ENCODE data around the gene SARM1.

Gene SARM1

GRCh38 chr17:28443901-28444638 is 72.6 kb downstream of the SARM1 start:
- H3K4me2 ChIP-seq (ENCODE audit: low read length) = no peak overlapping the region
- H3K36me3 ChIP-seq (replicated peaks; ENCODE audit: low read depth, low read length) = no peaks in the 10 kb centered on the region
- H3K79me2 ChIP-seq (ENCODE audit: low read length) = no peaks in the 10 kb centered on the region
- H2AFZ ChIP-seq (ENCODE audit: low read depth, low read length) = no peak overlapping the region
- TF ChIP-seq EZH2phosphoT487 (IDR thresholded peaks at IDR 0.05; ENCODE audit: low read depth) (no peak), CTCF (IDR thresholded peaks at IDR 0.05; ENCODE audit: low read depth, low read length) (no peak)
- no peaks in the 10 kb centered on the region for H4K20me1 ChIP-seq (ENCODE audit: insufficient read depth, low read length)
- H3K27me3 ChIP-seq (ENCODE audit: low read depth, low read length) = peaks cover 9% of the 10 kb centered on the region; the same call in 1 of the 2 replicates
- H3K9ac ChIP-seq (ENCODE audit: low read length) = no peak overlapping the region
- no peaks in the 10 kb centered on the region for H3K4me1 ChIP-seq (ENCODE audit: low read length)
- no peak overlapping the region for H3K27ac ChIP-seq (ENCODE audit: low read length)
- H3K9me3 ChIP-seq (ENCODE audit: insufficient read depth, low read length) = 0 out of 2 replicates have a peak, but pooled peaks cover 4% of the 10 kb centered on the region
- H3K4me3 ChIP-seq (ENCODE audit: low read length) = no peak overlapping the region

- no peaks in the 10 kb centered on the region for H3K79me2 ChIP-seq (ENCODE audit: low read length)
- no peaks in the 10 kb centered on the region for H3K4me1 ChIP-seq (ENCODE audit: low read length)
- no peak overlapping the region for H3K4me3 ChIP-seq (ENCODE audit: low read length)
- TF ChIP-seq EZH2phosphoT487 (IDR thresholded peaks at IDR 0.05; ENCODE audit: low read depth) (no peak), CTCF (IDR thresholded peaks at IDR 0.05; ENCODE audit: low read depth, low read length) (no peak)
- H3K36me3 ChIP-seq (replicated peaks; ENCODE audit: low read depth, low read length) = no peaks in the 10 kb centered on the region
- H3K9ac ChIP-seq (ENCODE audit: low read length) = no peak overlapping the region
- H4K20me1 ChIP-seq (ENCODE audit: insufficient read depth, low read length) = no peaks in the 10 kb centered on the region
- peaks cover 11% of the 10 kb centered on the region; the same call in 1 of the 2 replicates for H3K27me3 ChIP-seq (ENCODE audit: low read depth, low read length)
- 0 out of 2 replicates have a peak, but pooled peaks cover 4% of the 10 kb centered on the region for H3K9me3 ChIP-seq (ENCODE audit: insufficient read depth, low read length)
- no peak overlapping the region for H2AFZ ChIP-seq (ENCODE audit: low read depth, low read length)
- H3K4me2 ChIP-seq (ENCODE audit: low read length) = no peak overlapping the region
- H3K27ac ChIP-seq (ENCODE audit: low read length) = no peak overlapping the region
Observed at GRCh38 chr17:28446716-28447395, 75.4 kb downstream of the SARM1 start.

GRCh38 chr17:28447396-28447760 is 75.9 kb downstream of the SARM1 start:
- Histone ChIP-seq H3K79me2 (ENCODE audit: low read length) (no peaks in the 10 kb centered on the region), H3K27ac (ENCODE audit: low read length) (no peak overlapping the region), H3K4me2 (ENCODE audit: low read length) (no peak overlapping the region), H3K9ac (ENCODE audit: low read length) (no peak overlapping the region), H3K36me3 (replicated peaks; ENCODE audit: low read depth, low read length) (no peaks in the 10 kb centered on the region), H3K27me3 (ENCODE audit: low read depth, low read length) (peaks cover 11% of the 10 kb centered on the region; the same call in 1 of the 2 replicates), H3K4me1 (ENCODE audit: low read length) (no peaks in the 10 kb centered on the region), H3K9me3 (ENCODE audit: insufficient read depth, low read length) (0 out of 2 replicates have a peak, but pooled peaks cover 4% of the 10 kb centered on the region), H2AFZ (ENCODE audit: low read depth, low read length) (no peak overlapping the region), H3K4me3 (ENCODE audit: low read length) (no peak overlapping the region), H4K20me1 (ENCODE audit: insufficient read depth, low read length) (no peaks in the 10 kb centered on the region)
- TF ChIP-seq EZH2phosphoT487 (IDR thresholded peaks at IDR 0.05; ENCODE audit: low read depth) (no peak), CTCF (IDR thresholded peaks at IDR 0.05; ENCODE audit: low read depth, low read length) (no peak)

- no peaks in the 10 kb centered on the region for H4K20me1 ChIP-seq (ENCODE audit: insufficient read depth, low read length)
- H3K79me2 ChIP-seq (ENCODE audit: low read length) = no peaks in the 10 kb centered on the region
- H3K4me1 ChIP-seq (ENCODE audit: low read length) = no peaks in the 10 kb centered on the region
- H2AFZ ChIP-seq (ENCODE audit: low read depth, low read length) = no peak overlapping the region
- H3K36me3 ChIP-seq (replicated peaks; ENCODE audit: low read depth, low read length) = no peaks in the 10 kb centered on the region
- no peak overlapping the region for H3K4me3 ChIP-seq (ENCODE audit: low read length)
- no peak overlapping the region for H3K4me2 ChIP-seq (ENCODE audit: low read length)
- TF ChIP-seq EZH2phosphoT487 (IDR thresholded peaks at IDR 0.05; ENCODE audit: low read depth) (no peak), CTCF (IDR thresholded peaks at IDR 0.05; ENCODE audit: low read depth, low read length) (no peak)
- H3K9me3 ChIP-seq (ENCODE audit: insufficient read depth, low read length) = 0 out of 2 replicates have a peak, but pooled peaks cover 4% of the 10 kb centered on the region
- H3K27me3 ChIP-seq (ENCODE audit: low read depth, low read length) = peaks cover 8% of the 10 kb centered on the region; the same call in 1 of the 2 replicates
- H3K9ac ChIP-seq (ENCODE audit: low read length) = no peak overlapping the region
- no peak overlapping the region for H3K27ac ChIP-seq (ENCODE audit: low read length)
Observed at GRCh38 chr17:28449859-28450258, 78.4 kb downstream of the SARM1 start.
